GM21529 (cell line): ENCODE results near the gene TNKS1BP1.

ENCODE experiments used
- ATAC-seq: cut with Tn5 transposase; IDR thresholded peaks from one replicate; pipeline ENCODE4 v1.9.1; 2021; ENCODE audit not compliant: unreplicated experiment

TNKS1BP1 gene

DNA sequence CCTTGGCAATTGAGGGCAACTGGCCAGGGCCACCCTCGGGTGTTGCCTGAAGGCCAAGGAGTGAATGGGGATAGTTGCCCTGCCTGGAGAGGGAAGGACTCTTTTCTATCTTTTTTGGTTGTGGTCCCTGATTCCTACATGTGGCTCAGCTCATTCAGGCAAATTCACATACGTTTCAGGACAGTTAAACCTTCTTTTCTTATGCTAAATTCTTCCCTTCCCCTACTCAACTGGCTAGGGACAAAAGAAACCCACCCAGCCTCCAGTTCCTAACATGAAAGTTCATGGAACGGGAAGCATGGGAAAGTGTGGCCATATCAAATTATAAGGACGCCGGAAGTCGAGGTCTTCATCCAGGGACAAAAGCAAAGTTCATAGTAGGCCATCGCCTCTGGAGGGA is 61.4 kb downstream of the TNKS1BP1 start:
- ATAC-seq: no peak

DNA sequence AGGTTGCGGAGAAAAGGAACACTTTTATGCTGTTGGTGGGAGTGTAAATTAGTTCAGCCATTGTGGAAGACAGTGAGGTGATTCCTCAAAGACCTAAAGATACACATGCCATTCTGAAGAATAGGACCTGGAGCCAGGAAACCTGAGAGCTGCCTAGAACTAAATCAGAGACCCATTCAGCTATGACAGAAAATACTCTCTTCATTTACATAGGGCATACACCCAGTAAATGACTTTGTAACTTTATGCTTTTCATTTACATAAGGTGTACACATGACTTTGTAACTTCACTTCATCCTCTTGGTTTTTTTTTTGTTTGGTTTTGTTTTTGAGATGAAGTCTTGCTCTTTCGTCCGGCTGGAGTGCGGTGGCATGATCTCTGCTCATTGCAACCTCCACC is 62.6 kb downstream of the TNKS1BP1 start:
- no peak for ATAC-seq

- ATAC-seq: no peak
These were observed 63.6 kb downstream of the TNKS1BP1 start for GRCh38 chr11:57260937-57261783.

- ATAC-seq: no peak
These were observed 68.6 kb downstream of the TNKS1BP1 start for GRCh38 chr11:57256119-57256518.

DNA sequence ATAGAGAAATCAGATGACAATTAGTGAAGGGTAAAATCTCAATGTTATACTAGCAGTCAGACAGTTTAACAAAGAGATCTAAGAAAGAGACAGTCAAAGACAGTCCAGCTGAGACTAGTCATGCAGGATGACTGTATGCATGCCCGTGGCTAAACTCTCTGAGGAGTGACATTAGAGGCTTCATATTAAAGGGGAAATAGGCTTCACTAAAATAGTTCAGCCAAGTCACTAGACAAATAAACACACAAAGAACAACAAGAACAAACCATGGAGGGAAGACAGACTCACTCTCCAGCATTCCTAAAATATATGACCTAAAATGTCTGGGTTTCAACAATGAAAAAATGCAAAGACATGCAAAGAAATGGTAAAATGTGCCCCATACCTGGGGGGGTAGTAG is 69.1 kb downstream of the TNKS1BP1 start:
- no peak for ATAC-seq

DNA sequence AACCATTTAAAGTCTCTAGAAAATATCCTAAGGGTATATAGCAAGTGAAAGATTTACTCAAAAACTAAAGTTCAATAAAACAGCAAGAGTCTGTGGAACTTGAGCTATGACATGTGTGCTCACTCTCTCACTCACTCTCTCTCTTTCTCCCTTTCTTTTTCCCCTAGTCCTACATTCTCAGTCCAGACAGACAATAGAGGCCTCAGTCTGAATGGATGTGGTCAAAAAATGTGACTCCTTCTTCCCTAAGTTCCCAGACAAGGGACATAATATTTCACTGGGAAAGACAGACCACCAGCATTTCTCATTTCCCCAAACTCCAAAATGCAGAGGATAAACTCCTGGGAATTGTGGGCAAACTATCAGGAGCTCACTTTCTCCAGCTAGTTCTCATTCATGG is 70.1 kb downstream of the TNKS1BP1 start:
- no peak for ATAC-seq

DNA sequence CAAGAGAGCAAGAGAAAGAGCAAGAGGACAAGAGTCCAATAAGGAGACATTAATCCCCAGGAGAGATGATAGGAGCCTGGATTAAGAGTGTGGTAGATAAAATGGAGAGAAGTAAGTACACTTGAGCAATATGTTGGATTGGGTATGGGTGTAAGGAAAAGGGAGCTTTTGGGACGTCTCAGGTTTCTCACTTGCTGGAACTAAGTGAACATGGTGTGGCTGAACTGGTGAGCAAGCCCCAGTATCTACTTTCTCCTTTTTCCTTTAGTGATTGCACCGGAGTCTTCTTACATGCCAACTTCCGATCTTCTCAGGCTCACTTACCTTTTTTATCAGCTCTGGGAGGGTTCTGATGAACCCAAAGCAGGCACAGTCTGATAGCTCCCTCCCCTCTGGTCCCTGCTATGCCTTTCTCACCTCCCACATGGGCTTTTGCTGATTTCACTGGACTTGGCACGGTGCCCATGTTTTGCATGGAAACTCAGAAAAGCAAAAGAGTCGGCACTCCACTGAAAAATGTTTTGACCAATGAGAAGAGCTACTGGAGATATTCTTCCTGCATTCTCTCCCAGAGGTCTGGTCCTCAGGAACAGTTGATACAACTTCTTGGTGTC is 73.2 kb downstream of the TNKS1BP1 start:
- no peak for ATAC-seq

GRCh38 chr11:57251037-57251436 is 73.7 kb downstream of the TNKS1BP1 start:
- ATAC-seq: no peak
